HG03342 (cell line): ENCODE results near the gene TDRD7.
A peak's percentile ranks its signal among the peaks of the same experiment; 100 is the strongest.
"Not testable (repeated sequence)": the region's sequence is repeated elsewhere in the genome, so short reads cannot be mapped to it uniquely, and the experiment has no call there.

Experiments
- ATAC-seq: cut with Tn5 transposase; IDR thresholded peaks from one replicate; pipeline ENCODE4 v1.9.1; 2021; ENCODE audit warnings: mild to moderate bottlenecking, moderate library complexity; ENCODE audit not compliant: unreplicated experiment

TDRD7 gene

DNA sequence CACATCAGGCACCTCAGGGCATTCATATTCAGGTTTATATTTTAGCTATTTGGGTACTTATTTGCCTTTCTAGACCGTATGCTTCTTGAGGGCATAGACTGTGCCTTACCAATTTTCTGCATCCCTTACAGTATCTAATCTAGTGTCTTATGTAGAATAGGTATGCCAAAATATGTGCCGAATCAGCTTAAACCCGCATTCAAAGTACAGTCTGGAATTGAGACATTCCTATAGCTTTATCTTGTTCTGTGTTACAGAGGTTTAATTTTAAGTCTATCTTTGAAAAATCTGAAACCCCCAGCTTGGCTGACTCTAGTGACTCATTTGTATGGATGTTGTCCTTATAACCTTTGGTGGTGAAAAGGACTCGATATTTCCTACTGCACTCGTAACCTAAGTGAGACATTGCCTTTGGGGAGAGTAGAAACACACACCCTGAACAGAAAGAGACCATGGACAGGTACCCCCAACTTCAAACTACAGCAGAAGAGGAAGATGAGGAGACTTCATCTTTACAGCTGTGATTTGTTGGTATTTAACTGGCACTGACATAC, 62.6 kb downstream of the TDRD7 start:
- no peak for ATAC-seq

- no peak for ATAC-seq
Measured at GRCh38 chr9:97475059-97475458, 63.2 kb downstream of the TDRD7 start.

DNA sequence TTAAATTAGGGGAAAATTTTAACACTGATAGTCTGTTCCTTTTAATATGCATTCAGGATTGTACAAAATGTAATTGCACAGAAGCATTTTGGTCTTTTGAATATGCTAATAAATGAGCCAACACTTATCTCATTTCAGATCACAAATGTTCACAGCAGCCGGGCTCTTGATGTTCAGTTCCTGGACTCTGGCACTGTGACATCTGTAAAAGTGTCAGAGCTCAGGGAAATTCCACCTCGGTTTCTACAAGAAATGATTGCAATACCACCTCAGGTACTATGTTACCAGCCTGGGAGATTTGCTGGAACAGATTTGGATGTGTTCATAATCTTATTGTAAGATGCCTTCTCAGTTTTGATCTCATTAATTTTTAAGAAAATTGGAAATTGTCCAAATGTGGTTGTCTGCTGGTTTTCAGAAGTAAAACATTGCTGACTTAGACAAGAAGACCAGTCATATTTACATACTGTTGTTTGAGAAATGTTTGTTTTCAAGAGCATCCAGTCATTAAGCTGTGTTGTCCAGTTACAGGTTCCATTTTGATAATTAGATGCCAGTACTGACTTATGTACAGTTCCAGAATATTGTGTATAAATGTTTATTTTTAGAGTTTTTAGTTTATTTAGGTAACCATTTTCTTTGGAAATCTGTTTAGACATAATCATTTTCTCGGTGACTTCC, 66.5 kb downstream of the TDRD7 start:
- no peak for ATAC-seq

DNA sequence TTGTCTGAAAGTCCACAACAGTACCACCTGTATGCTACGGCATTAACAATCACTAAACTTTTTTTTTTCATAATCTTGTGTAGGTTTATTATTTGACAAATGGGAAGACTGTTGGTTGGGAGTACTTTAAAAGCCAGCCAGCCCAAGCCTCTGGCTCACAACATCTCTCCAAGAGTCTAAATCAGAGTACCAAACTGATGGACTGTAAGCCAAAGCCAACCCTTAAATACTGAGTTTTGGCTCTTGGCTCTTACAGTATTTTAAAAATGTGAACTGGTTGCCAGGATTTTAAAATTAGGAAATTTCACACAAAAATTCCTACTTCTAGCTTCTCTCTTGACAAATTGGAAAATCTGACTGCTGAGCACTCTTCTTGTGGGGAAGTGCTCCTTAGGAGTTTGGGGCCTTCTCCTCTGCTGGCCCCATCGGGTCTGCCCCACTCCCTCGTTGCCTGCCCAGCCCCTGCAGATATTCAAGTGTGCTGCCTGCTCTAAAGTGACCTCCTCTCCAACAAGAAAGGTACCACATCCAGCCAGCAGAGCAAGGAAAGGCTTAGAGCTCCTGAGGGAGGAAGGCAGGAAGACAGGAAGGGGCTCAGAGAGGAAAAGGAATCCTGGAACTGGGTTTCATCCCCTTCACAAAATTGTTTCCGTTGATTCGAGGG, 67.7 kb downstream of the TDRD7 start:
- no peak for ATAC-seq

DNA sequence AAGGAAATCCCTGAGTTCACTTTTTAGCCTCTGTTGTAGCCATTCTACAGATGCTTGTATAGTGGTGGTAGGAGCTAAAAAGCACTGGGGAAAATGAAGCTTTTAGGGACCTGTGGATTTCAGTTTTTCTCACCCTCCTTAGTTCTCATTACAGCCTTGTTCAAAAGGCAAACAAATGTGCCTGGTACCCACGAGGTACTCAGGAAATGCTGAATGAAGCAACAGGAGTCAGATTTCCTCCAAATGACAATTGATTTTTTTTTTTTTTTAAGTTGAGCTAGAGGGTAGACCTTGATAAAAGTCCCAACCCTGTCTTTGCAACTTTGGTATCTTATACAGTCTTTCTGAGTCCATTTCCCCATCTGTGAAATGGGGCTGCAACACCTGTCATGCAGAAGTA, 68.3 kb downstream of the TDRD7 start:
- ATAC-seq = no peak

- no peak for ATAC-seq
Measured at GRCh38 chr9:97480749-97481148, 68.9 kb downstream of the TDRD7 start.

GRCh38 chr9:97484134-97484533, 72.2 kb downstream of the TDRD7 start:
- ATAC-seq = no peak

DNA sequence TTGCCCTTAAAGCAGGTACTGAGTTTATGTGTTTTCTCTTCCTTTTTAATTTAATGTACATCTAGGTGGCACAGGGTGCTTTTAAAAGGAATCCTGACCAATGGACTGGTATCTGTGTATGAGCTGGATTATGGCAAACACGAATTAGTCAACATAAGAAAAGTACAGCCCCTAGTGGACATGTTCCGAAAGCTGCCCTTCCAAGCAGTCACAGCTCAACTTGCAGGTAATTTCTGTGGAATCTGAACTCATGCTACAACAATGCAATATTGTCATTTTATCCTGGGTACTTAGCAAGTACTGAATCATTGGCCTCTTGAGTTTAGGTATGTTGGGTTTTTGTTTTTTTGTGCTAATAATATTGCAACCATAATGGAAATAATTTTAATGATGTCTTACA, 75.2 kb downstream of the TDRD7 start:
- no peak for ATAC-seq

DNA sequence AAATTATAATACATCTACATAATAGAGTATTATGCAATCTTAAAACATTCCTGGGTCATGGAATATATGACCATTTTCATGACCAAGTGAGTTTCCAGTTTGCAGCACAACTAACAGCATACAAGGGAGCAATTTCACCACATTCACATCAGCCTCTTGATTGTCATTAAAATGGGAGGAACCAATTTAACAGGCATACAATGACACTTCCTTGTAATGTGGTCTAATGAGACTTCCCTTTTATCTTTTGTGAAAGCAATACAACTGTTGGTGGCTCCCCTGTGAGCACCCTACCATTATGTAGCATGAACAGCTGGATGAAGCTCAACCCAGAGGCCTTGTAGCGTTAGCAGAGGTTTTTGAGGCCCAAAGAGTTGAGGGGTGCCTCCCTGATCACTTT, 76.0 kb downstream of the TDRD7 start:
- no peak for ATAC-seq

DNA sequence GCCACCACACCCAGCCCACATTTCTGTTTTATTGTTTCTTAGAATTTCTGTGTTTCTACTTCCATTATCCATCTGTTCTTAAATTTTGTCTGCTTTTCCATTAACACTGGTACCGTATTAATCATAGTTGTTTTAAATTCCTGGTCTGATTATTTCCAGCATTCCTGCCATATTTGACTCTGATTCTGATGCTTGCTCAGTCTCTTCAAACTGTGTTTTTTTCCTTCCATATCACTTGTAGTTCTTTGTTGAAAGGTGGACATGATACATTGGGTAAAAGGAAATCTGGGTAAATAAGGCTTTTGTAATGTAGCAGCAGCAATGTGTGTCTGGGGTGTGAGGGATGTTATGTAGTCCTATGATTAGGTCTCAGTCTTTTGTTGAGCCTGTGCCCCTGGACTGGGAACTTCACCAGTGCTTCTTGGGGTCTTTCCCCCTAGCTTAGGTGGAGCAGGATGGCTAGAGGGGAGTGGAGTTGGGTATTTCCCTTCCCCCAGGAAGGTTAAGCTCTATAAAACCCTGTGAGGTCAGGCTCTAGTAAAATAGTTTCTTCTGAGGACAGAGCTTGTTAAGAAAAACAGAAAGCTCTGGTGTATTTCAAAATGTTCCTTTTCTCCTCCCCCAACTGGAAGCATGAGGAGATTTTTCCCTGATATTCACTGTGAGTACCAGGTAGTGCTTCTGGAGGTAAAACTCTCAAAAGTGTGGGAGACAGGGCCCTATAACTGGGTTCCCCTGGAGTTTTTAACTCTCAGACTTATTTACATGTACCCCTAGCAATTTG, 79.5 kb downstream of the TDRD7 start:
- ATAC-seq = no peak

DNA sequence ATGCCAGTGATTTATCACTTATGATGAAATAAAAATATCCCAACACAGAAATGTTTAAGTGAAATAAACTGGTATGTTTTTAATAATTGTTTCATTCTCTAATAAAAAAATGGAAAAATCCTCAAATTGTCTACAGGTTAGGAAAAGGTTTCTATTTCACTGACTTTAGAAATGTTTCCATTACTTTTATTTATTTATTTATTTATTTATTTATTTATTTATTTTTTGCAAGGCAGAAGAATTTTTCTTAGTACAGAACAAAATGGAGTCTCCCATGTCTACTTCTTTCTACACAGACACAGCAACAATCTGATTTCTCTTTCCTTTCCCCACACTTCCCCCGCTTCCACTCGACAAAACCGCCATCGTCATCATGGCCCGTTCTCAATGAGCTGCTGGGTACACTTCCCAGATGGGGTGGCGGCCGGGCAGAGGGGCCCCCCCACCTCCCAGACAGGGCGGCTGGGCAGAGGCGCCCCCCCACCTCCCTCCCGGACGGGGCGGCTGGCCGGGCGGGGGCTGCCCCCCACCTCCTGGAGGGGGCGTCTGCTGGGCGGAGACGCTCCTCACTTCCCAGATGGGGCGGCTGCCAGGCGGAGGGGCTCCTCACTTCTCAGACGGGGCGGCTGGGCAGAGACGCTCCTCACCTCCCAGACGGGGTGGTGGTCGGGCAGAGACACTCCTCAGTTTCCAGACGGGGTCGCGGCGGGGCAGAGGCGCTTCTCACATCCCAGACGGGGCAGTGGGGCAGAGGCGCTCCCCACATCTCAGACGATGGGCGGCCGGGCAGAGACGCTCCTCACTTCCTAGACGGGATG, 85.9 kb downstream of the TDRD7 start:
- not testable (repeated sequence) for ATAC-seq

GRCh38 chr9:97498846-97499245, 87.0 kb downstream of the TDRD7 start:
- not testable (repeated sequence) for ATAC-seq

GRCh38 chr9:97500263-97500662, 88.4 kb downstream of the TDRD7 start:
- no peak for ATAC-seq

DNA sequence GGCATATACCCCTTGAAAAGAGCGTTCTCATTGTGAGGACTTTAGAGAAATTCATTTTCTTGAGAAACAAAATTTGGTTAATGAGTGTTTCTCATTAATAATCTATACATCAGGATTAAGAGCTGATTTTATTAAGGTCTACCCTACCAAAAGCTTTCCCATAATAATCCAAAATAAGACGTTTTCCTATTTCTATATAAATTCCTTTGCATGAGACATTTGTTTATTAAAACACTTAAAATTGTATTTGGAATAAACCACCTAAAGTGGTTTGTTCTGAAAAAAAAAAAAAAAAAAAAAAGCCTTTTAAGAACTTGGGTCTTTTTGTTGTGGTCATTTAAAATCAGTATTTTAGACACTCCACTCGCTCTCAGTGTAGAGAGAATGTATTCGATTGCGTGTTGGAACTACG, 88.9 kb downstream of the TDRD7 start:
- no peak for ATAC-seq

- peak; percentile 49 for ATAC-seq
Measured at GRCh38 chr9:97501177-97501971, 89.5 kb downstream of the TDRD7 start, which contains the start of gene TMOD1. Gene TMOD1 (plus strand): TSS chr9:97501666. CDS start chr9:97524189, 22,523 bp downstream.

- ATAC-seq = peak; percentile 32
Measured at GRCh38 chr9:97501972-97502221, 90.0 kb downstream of the TDRD7 start.

- no peak for ATAC-seq
Measured at GRCh38 chr9:97502222-97502983, 90.5 kb downstream of the TDRD7 start.

GRCh38 chr9:97502984-97503861, 91.3 kb downstream of the TDRD7 start:
- no peak for ATAC-seq

DNA sequence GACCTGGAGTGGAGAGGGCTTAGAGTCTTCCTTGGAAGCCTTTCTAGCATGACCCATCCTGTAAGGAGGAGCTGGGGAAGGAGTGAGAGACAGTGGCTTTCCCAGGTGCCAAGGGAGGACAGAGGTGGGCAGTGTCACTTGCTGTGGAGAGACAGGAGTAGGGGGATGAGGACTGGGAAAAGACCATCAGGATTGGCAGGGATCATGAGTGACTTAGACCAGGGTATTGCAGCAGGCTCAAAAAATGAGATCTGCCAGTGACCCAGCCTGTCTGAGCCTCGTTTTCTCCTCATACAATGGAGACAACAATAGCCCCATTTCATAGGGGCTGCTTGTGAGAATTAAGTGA, 91.9 kb downstream of the TDRD7 start:
- ATAC-seq = no peak
